ENCODE data around the gene GALNT2.

DNA sequence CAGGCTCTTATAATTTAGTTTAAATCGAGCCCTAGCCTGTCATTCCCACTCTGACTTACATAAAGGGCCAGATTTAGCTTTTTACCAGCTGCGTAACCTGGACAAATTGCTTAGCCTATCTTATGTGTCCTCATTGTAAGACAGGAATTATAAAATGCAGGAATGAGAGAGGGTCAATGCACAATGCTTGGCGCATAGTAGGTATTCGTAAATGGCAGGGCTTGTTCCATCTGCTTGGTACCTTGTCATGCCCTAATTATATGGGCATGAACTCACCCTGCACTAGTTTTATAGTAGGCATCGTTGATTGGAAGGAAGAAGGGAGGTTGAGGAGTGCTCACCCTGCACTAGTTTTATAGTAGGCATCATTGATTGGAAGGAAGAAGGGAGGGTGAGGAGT is 108.8 kb downstream of the GALNT2 start:
- no peak for TF ChIP-seq YY1 (IDR thresholded peaks at IDR 0.05; ENCODE audit: insufficient read depth, insufficient read length)
- TF ChIP-seq SUZ12 (IDR thresholded peaks at IDR 0.05; ENCODE audit: extremely low read depth, insufficient read depth, insufficient read length) = no peak
- TF ChIP-seq ZNF274 (IDR thresholded peaks at IDR 0.05; ENCODE audit: low read depth, low read length) = no peak
